CD1c-positive myeloid dendritic cell (primary cell): ENCODE measurements around the gene CASP7.
"Not testable (repeated sequence)": the region's sequence is repeated elsewhere in the genome, so short reads cannot be mapped to it uniquely, and the experiment has no call there.

Experiments used
- DNase-seq: peaks from one replicate; pipeline ENCODE4 v3.0.0-alpha.2; 2016; ENCODE audit errors: extremely low spot score

The CASP7 gene

DNA sequence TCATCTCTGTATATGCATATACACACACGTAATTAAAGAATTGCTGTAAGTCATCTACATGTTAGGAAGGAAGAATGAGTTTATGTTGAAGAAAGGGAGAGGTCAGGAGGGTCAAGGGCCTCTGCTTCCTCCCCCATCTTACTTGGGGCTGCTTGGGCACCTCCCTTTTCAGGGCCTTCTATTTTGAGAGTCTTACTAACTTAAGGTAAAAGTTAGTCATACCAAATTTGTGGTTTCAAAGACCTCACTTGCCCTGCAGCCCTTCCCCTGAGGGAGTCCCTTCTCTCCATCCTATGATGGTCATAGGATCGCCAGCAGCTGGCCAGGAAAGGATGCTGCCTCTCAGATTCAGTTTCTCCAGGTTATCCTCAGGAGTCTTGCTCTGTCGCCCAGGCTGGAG, 74.4 kb downstream of the CASP7 start:
- no peak for DNase-seq

DNA sequence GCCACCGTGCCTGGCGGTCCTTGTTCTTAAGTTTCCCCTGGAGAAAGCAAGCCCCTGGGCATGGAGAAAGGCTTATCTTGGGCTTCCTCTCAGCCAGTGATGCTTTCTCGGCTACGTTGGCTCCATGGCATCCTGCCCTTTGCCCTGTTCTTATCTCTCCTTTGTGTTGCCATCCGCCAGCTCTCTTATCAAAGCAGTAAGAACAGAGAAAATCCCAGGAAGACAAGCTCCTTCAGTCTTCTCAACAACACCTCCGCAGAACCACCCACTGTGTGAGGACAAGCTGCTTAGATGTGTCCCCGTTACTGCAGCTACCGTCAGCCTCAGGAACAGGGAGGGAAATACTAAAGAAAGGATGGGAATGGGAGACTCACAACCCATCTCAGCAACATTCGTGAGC, 75.1 kb downstream of the CASP7 start:
- DNase-seq: no peak

DNA sequence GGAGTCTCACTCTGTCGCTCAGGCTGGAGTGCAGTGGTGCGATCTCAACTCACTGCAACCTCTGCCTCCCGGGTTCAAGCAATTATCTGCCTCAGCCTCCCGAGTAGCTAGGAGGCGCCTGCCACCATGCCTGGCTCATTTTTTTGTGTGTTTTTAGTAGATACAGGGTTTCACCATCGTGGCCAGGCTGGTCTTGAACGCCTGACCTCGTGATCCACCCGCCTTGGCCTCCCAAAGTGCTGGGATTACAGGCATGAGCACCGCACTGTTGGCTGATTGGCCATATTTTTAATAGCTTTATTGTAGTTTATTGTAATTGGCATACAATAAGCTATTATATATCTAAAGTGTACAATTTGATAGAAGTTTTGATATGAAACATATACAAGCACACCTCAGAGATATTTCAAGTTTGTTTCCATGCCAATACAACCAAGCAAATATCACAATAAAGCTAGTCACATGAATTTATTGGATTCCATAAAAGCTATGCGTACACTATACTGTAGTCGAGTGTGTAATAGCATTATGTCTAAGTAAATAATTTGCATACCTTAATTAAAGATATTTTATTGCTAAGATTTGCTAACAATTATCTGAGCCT, 77.3 kb downstream of the CASP7 start:
- no peak for DNase-seq

DNA sequence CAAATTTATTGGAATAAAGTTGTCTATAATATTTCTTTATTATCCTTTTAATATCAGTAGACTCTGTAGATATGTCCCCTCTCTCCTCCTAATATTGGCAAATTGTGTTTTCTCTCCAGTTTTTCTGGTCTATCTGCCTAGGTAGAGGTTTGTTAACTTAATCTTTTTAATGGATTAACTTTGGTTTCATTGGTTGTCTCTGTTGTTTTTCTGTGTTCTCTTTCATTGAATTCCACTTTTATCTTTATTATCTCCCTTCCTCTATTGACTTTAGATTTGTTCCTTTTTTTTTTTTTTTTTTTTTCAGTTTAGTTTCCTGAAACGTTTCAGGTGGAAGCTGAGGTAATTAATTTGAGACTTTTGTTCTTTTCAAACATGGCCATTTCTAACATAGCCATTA, 82.4 kb downstream of the CASP7 start:
- DNase-seq: no peak

DNA sequence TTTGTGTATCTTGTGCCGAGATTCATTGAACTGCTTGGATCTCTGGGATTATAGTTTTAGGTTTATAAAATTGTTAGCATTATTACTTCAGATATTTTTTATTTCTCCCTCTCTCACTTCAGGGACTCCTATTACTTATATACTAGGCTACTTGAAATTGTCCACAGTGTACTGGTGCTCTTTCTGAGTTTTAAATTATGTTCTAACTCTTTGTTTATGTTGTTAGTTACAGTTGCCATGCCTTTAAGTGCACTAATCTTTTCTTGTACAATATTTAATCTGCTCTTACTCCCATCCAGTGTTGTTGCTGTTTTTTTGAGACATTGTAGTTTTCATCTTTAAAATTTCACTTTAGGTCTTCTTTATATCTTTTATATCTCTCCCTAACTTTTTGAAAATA, 84.9 kb downstream of the CASP7 start:
- no peak for DNase-seq

DNA sequence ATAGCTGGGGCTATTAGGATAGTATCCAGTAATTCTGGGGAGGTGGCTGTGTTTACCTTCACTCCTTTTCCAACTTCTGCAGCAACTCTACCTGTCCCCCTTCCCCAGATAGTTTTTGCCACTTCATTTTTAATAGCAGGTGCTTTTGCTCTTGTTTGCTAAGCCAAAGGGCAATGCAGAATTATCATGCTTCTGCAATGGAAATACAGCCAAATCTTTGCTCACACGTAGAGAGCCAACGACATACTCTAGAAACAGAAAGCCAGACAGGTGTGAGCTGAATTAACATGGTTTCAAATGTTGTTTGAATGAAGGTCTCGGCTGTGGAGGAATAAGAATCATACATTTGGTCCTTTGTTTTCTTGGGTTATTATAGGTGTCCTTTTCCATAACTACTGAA, 86.2 kb downstream of the CASP7 start:
- no peak for DNase-seq

DNA sequence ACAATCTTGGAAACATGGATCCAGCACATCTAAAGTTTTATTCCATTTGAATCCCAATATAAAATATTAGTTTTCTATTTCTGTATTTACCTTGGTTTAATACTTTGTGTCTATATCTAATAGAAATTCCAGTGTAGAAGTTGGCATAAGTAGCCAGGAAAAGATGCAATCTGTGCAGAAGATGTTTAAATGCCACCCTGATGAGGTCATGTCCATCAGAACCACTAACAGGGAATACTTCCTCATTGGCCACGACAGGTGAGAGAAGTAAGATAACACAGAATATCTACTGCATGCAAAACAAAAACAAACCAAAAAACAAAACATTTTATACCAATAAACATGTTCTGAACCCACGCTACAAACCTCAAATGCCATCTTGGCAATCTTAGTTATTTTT, 87.5 kb downstream of the CASP7 start:
- DNase-seq: no peak

DNA sequence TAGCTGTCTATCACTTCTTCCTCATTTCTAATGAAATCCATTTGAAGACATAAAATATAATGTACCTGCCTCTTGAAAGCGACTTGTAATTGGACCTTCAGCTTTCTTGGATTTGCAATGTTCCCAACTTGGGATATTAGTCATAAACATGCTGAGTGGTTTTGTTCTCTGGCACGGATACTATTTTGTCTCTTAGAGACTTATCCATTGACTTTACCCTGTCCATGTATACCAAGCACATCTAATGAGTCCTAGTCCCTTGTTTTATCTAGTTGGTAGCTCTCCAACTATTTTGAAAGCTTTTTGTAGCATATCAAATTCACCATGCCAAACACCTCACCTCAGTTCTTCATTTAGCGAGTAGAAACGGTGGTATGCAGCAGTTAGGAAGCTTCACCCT, 90.6 kb downstream of the CASP7 start:
- DNase-seq: no peak

DNA sequence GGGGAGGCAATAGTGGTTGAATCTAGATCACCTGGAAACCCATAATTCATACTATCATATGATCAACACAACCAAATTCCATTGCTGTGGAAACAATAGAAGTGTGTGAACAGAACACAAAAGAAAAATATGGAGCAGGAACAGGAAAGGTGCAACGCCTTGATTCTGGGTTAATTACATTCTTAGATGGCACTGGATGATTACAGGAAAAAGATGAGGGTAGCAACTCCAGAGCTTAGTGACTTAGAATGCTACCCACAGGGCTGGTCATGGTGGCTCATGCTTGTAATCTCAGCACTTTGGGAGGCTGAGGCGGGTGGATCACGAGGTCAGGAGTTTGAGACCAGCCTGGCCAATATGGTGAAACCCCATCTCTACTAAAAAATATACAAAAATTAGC, 91.4 kb downstream of the CASP7 start:
- not testable (repeated sequence) for DNase-seq

DNA sequence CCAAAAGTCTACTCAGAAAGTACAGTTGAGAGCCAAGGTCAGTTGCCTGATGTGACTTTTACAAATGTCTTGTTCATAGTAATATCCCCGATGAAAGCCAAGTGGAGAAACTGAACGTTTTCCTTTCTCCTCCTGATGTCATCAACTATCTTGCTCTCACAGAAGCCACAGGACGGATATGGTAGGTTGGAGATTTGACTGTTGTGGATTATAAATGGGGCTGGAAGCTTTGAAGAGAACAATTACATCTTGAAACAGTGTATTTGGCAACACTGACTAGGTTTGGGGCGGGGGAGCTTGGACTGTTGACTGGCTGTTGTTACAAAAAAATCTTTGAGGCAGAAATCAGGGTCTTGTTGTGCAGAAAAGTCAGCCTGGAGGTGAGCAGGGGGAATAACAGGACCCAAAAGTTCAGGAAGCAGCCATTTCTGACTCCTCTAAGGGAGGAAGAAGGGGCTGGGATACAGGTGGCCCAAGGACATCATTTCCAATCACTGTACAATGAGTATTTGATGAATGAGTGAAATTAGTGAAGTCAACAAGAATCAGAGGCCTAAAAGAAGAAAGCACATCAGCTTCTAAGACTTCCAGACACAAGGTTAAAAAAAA, 96.1 kb downstream of the CASP7 start:
- no peak for DNase-seq

DNA sequence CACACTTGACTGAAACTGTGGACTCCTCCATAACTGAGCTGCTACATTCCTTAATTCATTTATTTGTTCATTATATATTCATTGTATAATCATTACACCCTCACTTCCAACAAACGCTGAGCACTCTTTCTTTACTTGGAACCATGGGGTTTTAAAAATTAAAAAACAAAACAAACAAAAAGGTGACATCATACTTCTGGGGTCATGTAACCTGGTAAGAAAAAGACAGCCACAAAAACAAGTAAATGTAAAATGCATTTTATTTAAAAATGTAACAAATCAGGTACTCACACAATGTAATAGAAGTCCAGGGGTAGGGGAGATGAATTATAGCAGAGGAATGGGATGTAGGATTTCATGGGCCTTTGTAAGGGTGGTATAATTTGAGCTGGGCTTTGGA, 96.8 kb downstream of the CASP7 start:
- no peak for DNase-seq
